ENCODE measurements around the gene TBC1D22A. TPM values are rescaled to one million over a fixed set of nuclear protein-coding genes. Genes with fewer than 3 reads are reported as not detected.

Gene TBC1D22A
- total RNA-seq, 1 donor from 2014 or later: 24.2 TPM

- H3K4me3 ChIP-seq (ENCODE audit: insufficient read depth, low read depth, low read length): no peak overlapping the region
- no peak overlapping the region for H3K4me3 Mint-ChIP-seq (ENCODE audit: unreplicated experiment)
- no peaks in the 10 kb centered on the region for H3K9me3 ChIP-seq (ENCODE audit: insufficient read depth, low read depth, low read length)
- no peak overlapping the region for H3K27ac ChIP-seq (ENCODE audit: low read depth, low read length)
- TF ChIP-seq EZH2 (IDR thresholded peaks at IDR 0.05; ENCODE audit: insufficient read depth, low read length) (no peak), CTCF (IDR thresholded peaks at IDR 0.05; ENCODE audit: insufficient read depth, low read depth, low read length) (no peak)
- peaks cover 31% of the 10 kb centered on the region for H4K20me1 ChIP-seq (ENCODE audit: insufficient read depth, low read length)
- DNase-seq (ENCODE audit: low read depth): no peak
- no peaks in the 10 kb centered on the region for H3K27me3 Mint-ChIP-seq (ENCODE audit: low read depth, unreplicated experiment)
- H3K36me3 Mint-ChIP-seq (ENCODE audit: low read depth, unreplicated experiment): peaks cover 6% of the 10 kb centered on the region
- H3K27ac Mint-ChIP-seq (ENCODE audit: unreplicated experiment): no peak overlapping the region
- peaks cover 12% of the 10 kb centered on the region for H3K79me2 ChIP-seq (ENCODE audit: insufficient read depth, low read length)
- peaks cover 12% of the 10 kb centered on the region for H3K4me1 Mint-ChIP-seq (ENCODE audit: low read depth, unreplicated experiment)
- no peaks in the 10 kb centered on the region for H3K27me3 ChIP-seq (ENCODE audit: insufficient read depth, low read length)
- FAIRE-seq: no peak
- no peaks in the 10 kb centered on the region for H3K9me3 Mint-ChIP-seq (ENCODE audit: unreplicated experiment)
- no peak overlapping the region for H2AFZ ChIP-seq (ENCODE audit: low read depth, low read length)
- no peak overlapping the region for H3K9ac ChIP-seq (ENCODE audit: low read length)
- peaks cover 15% of the 10 kb centered on the region for H3K4me1 ChIP-seq (ENCODE audit: insufficient read depth, low read length)
- H3K4me2 ChIP-seq (ENCODE audit: low read length): no peak overlapping the region
- H3K36me3 ChIP-seq (ENCODE audit: insufficient read depth, low read length): no peaks in the 10 kb centered on the region
Observed at GRCh38 chr22:46794491-46794890, 32.0 kb downstream of the TBC1D22A start.

- H3K4me2 ChIP-seq (ENCODE audit: low read length): no peak overlapping the region
- TF ChIP-seq EZH2 (IDR thresholded peaks at IDR 0.05; ENCODE audit: insufficient read depth, low read length) (no peak), CTCF (IDR thresholded peaks at IDR 0.05; ENCODE audit: insufficient read depth, low read depth, low read length) (no peak)
- H3K4me3 ChIP-seq (ENCODE audit: insufficient read depth, low read depth, low read length): no peak overlapping the region
- Mint-ChIP-seq H3K9me3 (ENCODE audit: unreplicated experiment) (no peaks in the 10 kb centered on the region), H3K36me3 (ENCODE audit: low read depth, unreplicated experiment) (peaks cover 9% of the 10 kb centered on the region), H3K4me3 (ENCODE audit: unreplicated experiment) (no peak overlapping the region), H3K4me1 (ENCODE audit: low read depth, unreplicated experiment) (peaks cover 12% of the 10 kb centered on the region), H3K27me3 (ENCODE audit: low read depth, unreplicated experiment) (no peaks in the 10 kb centered on the region), H3K27ac (ENCODE audit: unreplicated experiment) (no peak overlapping the region)
- no peak for DNase-seq (ENCODE audit: low read depth)
- H3K36me3 ChIP-seq (ENCODE audit: insufficient read depth, low read length): no peaks in the 10 kb centered on the region
- no peak overlapping the region for H2AFZ ChIP-seq (ENCODE audit: low read depth, low read length)
- H3K9ac ChIP-seq (ENCODE audit: low read length): no peak overlapping the region
- FAIRE-seq: no peak
- no peaks in the 10 kb centered on the region for H3K9me3 ChIP-seq (ENCODE audit: insufficient read depth, low read depth, low read length)
- peaks cover 8% of the 10 kb centered on the region for H3K79me2 ChIP-seq (ENCODE audit: insufficient read depth, low read length)
- peaks cover 38% of the 10 kb centered on the region for H4K20me1 ChIP-seq (ENCODE audit: insufficient read depth, low read length)
- no peaks in the 10 kb centered on the region for H3K27me3 ChIP-seq (ENCODE audit: insufficient read depth, low read length)
- peaks cover 15% of the 10 kb centered on the region for H3K4me1 ChIP-seq (ENCODE audit: insufficient read depth, low read length)
- H3K27ac ChIP-seq (ENCODE audit: low read depth, low read length): no peak overlapping the region
Observed at GRCh38 chr22:46795140-46795539, 32.7 kb downstream of the TBC1D22A start.

- H2AFZ ChIP-seq (ENCODE audit: low read depth, low read length): no peak overlapping the region
- peaks cover 41% of the 10 kb centered on the region for H4K20me1 ChIP-seq (ENCODE audit: insufficient read depth, low read length)
- no peaks in the 10 kb centered on the region for H3K9me3 ChIP-seq (ENCODE audit: insufficient read depth, low read depth, low read length)
- no peak overlapping the region for H3K27ac ChIP-seq (ENCODE audit: low read depth, low read length)
- peaks cover 8% of the 10 kb centered on the region for H3K79me2 ChIP-seq (ENCODE audit: insufficient read depth, low read length)
- H3K36me3 Mint-ChIP-seq (ENCODE audit: low read depth, unreplicated experiment): peaks cover 11% of the 10 kb centered on the region
- H3K27me3 Mint-ChIP-seq (ENCODE audit: low read depth, unreplicated experiment): no peaks in the 10 kb centered on the region
- no peak overlapping the region for H3K9ac ChIP-seq (ENCODE audit: low read length)
- no peaks in the 10 kb centered on the region for H3K27me3 ChIP-seq (ENCODE audit: insufficient read depth, low read length)
- H3K27ac Mint-ChIP-seq (ENCODE audit: unreplicated experiment): no peak overlapping the region
- FAIRE-seq (no peak), DNase-seq (ENCODE audit: low read depth) (no peak)
- H3K9me3 Mint-ChIP-seq (ENCODE audit: unreplicated experiment): no peaks in the 10 kb centered on the region
- peaks cover 12% of the 10 kb centered on the region for H3K4me1 ChIP-seq (ENCODE audit: insufficient read depth, low read length)
- H3K4me1 Mint-ChIP-seq (ENCODE audit: low read depth, unreplicated experiment): peaks cover 9% of the 10 kb centered on the region
- TF ChIP-seq CTCF (IDR thresholded peaks at IDR 0.05; ENCODE audit: insufficient read depth, low read depth, low read length) (no peak), EZH2 (IDR thresholded peaks at IDR 0.05; ENCODE audit: insufficient read depth, low read length) (no peak)
- H3K4me3 ChIP-seq (ENCODE audit: insufficient read depth, low read depth, low read length): no peak overlapping the region
- H3K36me3 ChIP-seq (ENCODE audit: insufficient read depth, low read length): no peaks in the 10 kb centered on the region
- H3K4me3 Mint-ChIP-seq (ENCODE audit: unreplicated experiment): no peak overlapping the region
- no peak overlapping the region for H3K4me2 ChIP-seq (ENCODE audit: low read length)
Observed at GRCh38 chr22:46795845-46796565, 33.6 kb downstream of the TBC1D22A start.

All from astrocyte (in vitro differentiated cells and primary cell).